Activated T-helper 9 cell treated with anti-CD3 and anti-CD28 coated beads, Interleukin-2, amount 50 U/mL, for 16 hours (primary cell): ENCODE data around the gene RIMS1.

Experiments
- DNase-seq: peaks from one replicate; pipeline ENCODE4 v3.0.0-alpha.2; 2020; ENCODE audit warnings: low read depth

Gene RIMS1

DNA sequence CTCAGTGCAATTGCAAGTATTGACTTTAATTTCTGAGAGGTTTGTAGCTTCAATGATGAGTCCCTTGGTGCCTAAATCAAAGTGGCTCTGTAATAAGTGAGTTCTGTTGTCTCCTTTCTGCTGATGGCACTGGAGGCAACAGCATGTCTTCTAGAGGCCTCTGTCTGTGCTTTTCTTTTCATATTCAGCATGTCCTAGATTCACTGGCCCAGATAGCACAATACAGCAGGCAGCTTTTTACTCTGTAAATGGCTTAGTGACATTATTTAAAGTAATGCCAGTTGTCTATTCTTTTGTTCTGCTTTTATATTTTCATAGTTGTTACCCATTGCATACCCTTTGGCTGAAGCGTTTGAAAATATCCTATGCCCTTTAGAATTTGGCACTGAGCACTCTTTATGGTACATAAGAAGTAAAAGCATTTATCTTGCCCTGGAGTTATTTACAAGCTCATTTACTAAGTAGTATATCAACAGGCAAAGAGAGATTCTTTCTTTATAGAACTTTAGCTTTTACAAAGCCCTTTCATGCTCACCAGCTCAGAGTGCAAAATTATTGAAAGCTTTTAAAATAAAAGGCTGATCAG lies 464.0 kb downstream of the RIMS1 start:
- DNase-seq = no peak

DNA sequence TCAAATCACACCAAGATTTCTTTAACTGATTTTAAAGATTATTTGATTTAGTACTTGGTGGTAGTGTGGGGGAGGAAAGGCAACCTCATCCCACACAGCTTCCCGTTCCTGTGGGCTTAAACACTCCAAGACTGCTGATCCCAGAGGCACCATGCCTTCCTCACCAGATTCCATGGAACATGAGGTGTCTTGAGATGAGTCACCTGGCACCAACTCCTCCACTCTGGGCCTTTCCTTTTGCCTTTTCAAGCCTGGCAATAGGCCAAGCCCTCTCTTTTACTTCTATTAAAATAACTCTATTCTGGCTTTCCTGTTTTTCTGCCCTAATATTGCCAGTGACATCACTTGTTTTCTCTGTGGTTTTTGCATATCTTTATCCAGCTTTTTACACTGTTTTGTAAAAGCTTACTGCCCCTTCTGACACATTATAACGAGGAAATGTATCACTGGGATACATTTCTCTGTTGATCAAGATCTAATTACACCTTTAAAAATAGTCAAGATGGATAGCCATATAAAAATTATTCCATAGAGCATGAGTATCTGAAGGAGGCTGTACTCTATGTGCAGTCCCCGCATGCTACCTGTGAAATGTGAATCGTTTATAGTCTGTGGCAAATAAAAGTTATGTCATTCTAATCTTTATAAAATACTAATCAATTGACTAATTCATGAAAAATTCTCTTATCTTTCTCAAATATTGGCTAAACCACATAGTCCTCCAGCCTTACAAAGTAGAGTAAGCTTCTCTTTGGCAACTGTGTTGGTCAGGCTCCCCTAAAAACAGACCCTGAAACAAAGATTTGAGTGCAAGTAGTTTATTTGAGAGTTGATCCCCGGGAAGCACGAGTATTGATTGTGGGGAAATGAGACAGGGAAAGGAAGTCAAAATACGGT lies 477.7 kb downstream of the RIMS1 start:
- no peak for DNase-seq

DNA sequence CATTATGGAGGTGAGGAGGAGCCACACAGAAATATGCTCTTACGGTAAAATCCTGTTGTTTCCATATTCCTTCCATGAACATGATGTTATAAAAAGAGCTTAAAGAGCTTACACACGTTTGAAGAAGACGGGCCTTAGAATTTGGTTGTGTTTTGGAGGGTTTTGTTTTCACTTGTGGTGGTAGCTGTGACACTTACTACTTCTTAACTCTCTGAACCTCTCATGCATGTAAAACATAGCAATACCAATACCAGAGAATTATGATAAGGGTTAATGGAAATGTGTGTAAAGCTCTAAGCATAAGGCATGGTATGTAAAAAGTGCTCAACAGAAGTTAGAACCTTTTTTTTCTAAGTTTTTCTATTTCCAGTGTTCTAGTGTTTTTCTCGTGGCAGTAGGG lies 479.4 kb downstream of the RIMS1 start:
- DNase-seq = no peak

DNA sequence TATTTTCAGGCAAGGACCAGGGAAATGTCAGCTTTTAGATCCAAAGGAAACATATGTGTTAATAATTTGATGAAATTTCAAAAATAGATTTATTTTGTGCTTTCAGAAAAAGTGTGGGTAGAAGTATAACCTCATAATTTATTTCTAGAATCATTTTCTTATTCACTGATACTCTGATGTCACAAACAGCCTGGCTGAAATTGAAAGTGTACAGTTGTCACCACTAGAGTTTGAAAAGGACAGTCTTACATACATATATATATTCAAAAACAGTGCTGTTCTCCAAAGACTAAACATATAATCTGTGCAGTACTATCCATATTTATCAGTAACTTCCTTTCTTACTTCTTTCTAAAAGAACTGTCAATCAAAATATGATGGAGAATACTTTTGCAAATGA lies 481.1 kb downstream of the RIMS1 start:
- DNase-seq = no peak

DNA sequence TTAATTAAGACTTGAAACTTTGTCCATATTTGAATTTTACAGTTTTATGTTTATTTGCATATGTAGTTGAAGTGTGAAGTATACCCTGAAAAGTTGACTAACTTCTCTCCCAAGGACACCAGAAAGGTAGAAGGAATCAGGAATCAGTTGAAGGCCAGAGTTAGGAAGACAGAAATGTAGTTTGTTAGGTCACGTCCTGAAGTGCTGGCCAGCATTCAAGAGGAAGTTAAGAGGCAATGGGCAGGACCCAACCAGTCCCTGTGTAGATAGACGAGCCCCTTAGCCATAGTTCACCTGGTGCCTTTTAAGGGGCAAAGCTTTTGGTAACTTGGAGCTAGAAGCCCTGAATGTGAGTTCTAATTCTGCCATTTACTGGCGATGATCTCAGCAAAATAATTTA lies 485.1 kb downstream of the RIMS1 start:
- DNase-seq = no peak

DNA sequence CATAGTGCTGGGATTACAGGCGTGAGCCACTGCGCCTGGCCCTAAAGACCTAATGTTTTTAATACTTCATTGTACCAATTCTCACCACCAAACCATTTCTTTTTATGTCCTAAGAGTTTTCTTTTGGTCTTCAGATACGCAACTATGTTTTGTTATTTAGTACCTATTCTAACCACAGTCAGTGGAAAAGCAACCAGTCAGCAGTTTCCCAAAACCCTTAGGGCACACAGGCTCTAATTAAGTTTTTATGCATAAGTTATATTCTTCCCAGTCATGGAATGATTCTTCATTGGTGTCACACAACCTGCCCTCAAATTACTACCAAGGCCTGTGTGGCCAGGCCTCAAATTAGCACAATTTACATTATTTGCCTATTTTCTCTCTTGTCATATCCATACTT lies 487.8 kb downstream of the RIMS1 start:
- DNase-seq = no peak

DNA sequence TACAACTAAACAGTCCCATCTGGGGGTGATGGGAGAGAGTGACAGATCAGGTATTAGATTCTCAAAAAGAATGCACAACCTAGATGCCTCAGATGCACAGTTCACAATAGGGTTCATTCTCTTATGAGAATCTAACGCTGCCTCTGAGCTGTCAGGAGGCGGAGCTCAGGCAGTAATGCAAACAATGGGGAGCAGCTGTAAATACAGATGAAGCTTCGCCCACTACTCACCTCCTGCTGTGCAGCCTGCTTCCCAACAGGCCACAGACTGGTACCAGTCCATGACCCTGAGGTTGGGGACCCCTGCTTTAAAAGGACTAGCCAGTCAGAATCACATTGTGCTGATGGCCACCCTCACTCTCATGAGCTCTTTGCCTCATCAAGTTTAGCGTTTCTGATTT lies 488.5 kb downstream of the RIMS1 start:
- DNase-seq = no peak

DNA sequence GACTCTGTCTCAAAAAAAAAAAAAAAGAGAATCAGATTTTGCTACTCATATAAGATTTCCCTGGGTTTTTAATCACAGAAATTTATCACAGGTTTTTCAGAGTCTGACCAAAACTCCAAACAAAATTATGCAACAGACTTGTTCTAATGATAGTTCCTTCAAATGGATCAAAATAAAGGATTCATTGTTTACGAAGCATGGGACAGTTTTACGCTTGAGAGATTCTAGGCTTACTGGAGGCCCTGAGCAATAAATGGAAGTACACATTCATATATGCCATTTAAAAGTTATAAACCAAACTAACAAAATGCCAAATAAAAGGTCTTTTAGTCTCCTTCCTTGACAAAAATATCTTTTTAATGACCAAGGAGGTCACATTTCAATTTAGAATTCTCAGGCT lies 490.4 kb downstream of the RIMS1 start:
- no peak for DNase-seq

DNA sequence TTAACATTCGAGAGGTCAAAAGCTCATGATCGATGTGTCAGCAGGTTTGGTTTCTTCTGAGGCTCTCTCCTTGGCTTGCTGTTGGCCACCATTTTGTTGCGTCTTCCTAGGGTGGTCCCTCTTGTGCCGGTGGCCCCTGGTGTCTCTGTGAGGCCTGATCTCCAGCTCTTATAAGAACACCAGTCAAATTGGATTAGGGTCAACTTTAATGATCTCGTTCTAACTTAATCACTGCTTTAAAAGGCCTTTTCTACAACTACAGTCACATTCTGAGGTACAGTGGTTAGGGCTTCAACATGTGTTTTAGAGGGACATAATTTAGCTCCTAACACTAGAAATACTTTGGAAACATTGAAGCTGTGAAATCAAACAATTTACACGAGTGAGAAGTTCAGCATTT lies 494.7 kb downstream of the RIMS1 start:
- DNase-seq = no peak

DNA sequence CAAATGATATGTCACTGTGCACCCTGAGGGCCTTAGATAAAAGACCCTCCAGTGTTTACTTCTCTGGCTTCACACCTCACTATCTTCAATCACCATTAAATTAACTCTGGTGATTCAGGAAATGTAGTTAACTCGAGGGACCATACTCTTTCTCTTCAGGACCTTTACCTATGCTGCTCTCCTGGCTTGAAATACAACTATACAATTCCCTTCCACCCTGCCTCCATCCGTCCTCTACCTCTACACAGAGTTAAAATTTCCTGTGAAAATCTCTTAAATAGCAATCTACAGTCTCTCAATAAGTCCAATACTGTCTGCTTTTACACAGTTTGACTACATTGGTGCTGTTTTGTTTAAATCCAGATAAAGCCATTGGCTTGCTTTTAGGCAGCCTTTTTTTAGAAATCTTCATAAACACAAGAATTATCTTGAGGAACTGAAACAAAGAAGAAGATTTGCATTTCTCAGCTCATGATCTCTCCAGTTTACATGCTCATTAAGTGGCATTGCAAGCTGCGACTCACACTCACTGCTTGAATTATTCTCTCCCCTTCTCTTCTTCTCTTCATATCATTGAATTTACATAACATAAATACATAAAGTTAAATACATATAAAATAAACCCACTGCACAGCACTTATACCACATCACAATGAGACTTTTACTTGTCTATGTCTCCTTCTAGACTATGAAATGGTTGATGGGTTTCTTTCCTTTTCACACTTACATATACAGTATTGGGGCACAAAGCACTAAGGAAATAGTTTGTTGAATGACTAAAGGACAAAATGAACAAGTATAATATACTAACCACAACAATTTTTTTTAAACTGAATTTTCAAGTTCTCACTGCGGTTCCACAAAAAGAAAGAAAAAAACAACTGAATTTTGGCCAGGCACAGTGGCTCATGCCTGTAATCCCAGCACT lies 496.5 kb downstream of the RIMS1 start:
- DNase-seq = no peak

DNA sequence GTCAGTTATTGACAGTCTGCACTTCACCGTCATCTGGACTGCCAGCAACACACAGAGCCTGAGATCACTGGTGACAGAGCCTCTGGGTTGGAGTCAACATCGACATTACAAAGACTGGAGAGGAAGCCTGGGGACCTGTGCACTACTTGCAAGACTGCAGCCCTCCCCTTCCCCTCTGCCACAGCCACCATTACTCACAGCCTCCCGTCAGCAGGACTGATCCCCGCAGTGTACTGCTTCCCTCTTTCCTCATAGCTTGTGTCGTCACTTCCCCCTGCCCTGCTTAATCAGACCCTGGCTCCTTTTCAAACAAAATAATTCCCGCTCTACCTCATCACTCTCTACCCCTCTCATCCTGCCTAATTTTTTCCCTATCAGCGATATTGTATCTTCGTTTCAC lies 500.0 kb downstream of the RIMS1 start:
- DNase-seq = no peak

DNA sequence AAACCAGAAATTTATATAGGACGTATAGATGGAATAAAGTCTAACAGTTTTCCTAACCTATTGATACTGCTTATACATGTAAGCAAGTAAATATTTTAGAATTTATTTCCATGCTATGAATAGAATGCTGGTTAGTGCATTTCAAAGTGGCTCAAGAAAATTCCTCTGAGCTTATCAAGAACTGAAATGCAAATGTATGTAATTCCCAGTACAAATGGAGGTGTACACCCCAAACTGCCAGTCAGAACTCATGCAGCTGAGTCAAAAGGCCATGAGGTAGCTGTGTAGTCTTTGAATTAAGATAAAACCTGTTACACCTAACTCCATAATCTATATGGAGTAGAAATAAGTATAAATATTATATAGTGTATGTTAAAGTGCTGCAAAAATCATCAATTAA lies 503.3 kb downstream of the RIMS1 start:
- no peak for DNase-seq

DNA sequence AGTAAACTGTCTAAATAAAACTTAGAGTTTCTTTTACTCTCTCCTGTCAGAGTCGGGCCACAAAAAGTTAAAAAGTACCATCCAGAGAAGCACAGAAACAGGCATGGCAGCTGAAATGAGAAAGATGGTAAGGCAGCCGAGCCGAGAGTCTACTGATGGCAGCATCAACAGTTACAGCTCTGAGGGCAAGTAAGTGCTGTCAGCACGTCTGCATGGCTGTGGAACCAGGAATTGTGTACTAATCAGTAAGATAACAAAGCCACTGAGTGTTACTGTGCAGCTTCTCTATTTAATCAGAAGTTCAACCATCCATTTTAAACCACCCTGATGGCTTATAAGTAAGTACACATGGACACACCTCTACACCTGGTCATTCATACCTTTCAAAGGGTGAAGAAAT lies 504.2 kb downstream of the RIMS1 start:
- DNase-seq = no peak

DNA sequence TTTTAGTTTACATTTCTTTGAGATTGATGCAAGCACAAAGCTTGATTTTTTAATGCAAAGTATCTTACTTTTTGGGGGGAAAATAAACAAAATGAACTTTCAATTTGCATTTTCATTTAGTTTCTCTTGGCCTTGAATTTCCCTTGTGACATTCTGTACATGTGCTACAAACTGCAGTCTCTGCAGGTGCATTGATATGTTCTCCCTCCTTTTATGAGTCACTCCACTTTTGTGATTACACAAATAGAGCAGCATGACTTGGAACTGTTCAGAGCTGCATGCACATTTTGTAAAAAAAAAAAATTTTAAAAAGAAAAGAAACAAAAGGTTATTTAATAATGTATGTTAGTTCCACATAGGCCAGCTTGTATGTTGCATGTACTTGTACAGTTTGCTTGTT lies 515.5 kb downstream of the RIMS1 start:
- DNase-seq = no peak

DNA sequence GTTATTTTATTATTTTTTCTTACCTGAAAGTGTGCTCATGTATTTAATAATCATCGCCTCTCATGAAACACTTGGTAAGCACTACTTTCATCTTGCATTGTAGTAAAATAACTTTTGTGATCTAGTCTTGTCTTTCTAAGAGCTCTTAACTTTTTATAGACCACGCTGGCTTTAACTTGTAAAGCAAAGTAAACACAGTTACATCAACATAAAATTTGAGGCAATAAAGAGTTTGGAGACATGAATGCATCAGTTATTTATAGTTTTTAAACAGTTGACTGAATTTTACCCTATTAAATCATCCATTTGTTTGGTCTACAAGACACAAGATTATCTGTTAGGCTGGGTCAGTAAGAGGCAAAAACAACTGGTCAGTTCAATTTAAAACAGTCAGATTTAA lies 517.1 kb downstream of the RIMS1 start:
- DNase-seq = no peak

DNA sequence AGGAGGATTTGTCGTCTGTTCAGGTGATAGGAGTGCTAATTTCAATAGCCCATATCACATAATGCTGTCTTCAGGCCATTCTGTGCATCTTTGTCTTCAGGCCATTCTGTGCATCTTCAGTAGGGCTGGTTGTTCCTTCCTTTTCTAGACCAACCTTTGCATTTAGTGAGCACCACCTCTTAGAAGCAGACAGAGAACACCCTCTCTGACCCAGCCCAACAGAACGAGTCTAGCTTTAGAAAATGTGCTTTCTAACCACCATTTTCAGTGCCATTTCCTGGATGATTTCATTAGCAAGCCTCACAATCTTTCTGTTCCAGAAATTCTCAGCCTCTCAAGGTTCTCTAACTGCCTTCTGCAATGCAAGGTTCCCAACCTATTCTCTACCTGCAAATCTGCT lies 520.2 kb downstream of the RIMS1 start:
- DNase-seq = no peak

DNA sequence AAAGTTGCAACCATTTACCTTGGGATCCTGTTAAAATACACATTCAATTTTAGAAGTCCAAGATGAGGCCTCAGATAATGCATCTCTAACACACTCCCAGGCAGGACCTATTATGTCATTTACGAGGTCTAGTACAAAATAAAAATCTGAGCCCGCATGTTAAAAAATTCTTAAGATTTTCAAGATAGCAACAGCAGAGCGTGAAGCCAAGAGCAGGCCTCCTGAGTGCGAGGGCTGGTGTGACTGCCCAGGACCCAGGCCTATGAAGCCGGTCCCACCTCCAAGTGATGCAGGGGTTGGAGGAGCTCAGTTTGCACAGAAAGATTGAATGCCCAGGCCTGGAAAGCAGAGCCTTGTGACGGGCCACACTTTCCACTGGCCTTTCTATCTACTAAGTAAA lies 524.4 kb downstream of the RIMS1 start:
- no peak for DNase-seq

DNA sequence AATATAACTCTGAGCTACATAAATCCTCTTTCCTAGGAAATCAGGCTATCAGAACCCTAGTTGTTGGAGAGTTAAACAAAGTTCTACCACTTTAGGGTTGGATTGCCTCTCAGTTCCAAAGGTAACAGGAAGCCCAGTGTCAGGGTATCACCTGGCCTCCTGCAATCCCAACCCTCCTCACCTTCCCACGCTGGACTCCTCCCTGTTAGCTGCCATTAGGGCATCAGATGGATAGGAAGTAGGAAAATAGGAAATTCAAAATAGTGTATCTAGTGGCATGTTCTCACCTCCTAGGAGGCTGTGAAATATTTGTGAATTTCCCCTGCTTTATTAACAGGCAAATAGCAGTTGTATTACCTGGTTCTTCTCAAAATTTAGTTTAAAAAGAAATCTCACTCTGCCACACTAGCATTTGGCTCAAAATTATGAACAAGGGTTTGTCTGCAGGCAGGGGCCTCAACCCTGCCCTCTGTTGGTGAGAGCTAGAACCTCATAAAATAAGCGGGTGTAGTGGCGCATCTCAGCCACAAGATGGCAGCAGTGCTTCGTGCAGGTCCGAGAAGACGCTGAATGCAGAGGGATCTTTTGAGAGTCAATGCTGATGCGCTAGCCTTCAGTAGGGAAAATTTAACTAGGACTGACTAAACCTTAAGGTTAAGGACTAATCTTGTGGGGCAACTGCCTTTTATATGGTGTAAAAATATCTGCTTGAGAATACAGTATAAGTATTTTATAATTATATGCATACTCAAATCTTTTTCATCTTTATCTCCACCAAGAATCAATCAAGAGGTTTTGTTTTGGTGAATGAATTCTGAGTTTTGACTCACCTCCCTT lies 525.7 kb downstream of the RIMS1 start:
- DNase-seq = peak; percentile 51

DNA sequence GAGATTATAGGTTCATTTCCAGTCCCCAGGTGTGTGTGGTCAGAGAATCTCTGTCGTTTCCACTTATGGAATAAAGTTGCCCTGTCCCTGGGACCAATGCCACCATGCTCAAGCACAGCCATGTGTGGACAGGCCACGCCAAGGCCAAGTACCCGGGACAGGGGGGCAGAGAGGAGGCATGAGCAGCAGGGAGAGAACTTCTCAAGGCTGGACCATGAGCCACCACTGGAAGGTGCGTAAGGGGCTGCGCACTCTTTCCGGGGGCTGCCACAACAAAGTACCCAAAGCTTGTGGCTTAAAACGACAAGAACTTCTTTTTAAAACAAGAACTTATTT lies 526.3 kb downstream of the RIMS1 start:
- no peak for DNase-seq

DNA sequence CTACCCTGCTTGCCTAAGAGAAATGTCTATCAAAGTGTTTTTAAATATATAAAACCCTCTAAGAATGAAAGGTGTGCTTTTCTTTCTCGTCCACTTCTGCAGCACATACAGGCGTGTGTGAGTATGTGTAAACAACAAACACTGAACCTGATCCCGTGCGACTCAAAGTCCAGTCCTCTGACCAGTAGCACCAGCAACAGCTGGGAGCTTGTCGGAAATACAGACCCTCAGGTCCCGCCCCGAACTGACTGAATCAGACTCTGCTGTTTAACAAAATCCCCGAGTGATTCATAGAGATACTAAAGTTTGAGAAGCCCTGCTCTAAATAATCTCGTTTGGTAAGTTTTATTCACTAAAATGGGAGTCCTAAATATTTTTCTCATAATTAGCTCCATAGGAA lies 527.5 kb downstream of the RIMS1 start:
- DNase-seq = no peak

DNA sequence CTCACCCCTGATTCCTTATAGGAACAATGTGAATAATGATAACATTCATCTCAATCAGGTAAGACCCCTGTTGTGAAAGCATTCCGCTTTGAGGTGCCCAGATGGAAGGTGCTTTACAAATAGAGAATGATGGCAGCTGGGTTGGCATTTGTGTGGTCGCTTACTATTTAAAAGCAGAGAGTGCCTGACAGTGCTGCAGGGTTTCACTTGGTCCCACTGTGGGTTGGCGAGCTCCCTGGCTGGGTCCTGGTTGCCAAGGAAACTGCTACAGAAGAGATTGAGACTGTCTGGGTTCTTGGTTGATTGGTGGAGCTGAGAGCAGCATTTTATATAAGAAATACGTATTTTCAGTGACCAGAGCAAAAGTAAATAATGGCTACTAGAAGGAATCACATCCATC lies 528.3 kb downstream of the RIMS1 start:
- DNase-seq = no peak
